Measurements from ENCODE around the gene LARGE2.
A peak's percentile ranks its signal among the peaks of the same experiment; 100 is the strongest.

The LARGE2 gene

GRCh38 chr11:45885921-45886721 is 36.3 kb upstream of the LARGE2 start:
- H3K27ac ChIP-seq (ENCODE audit: low read depth, low read length) = no peak overlapping the region
- H3K9me3 ChIP-seq (ENCODE audit: control insufficient read depth in 1 of 2, low read length in 2 of 2) = no peaks in the 10 kb centered on the region
- H3K36me3 ChIP-seq (ENCODE audit: control insufficient read depth in 1 of 2, insufficient read depth in 2 of 2, low read length in 2 of 2) = peaks cover 10 to 19% of the 10 kb centered on the region in 2 donors
- peak overlapping the region; percentile 41 to 51 for H3K4me3 ChIP-seq (ENCODE audit: low read depth in 1 of 2, low read length in 2 of 2)
- H3K27me3 ChIP-seq (ENCODE audit: control insufficient read depth in 1 of 2, insufficient read depth in 2 of 2, low read length in 2 of 2) = no peaks in the 10 kb centered on the region
- no peak overlapping the region for H3K9ac ChIP-seq (ENCODE audit: low read depth in 1 of 2, low read length in 2 of 2)
- peaks cover 0 to 3% of the 10 kb centered on the region in 2 donors for H3K4me1 ChIP-seq (ENCODE audit: control insufficient read depth in 1 of 2, insufficient read depth in 2 of 2, low read length in 2 of 2)

- Histone ChIP-seq H3K4me3 (ENCODE audit: low read depth in 1 of 2, low read length in 2 of 2) (no peak overlapping the region), H3K36me3 (ENCODE audit: control insufficient read depth in 1 of 2, insufficient read depth in 2 of 2, low read length in 2 of 2) (peaks cover 1 to 11% of the 10 kb centered on the region in 2 donors), H3K27me3 (ENCODE audit: control insufficient read depth in 1 of 2, insufficient read depth in 2 of 2, low read length in 2 of 2) (no peaks in the 10 kb centered on the region), H3K9ac (ENCODE audit: low read depth in 1 of 2, low read length in 2 of 2) (no peak overlapping the region), H3K9me3 (ENCODE audit: control insufficient read depth in 1 of 2, low read length in 2 of 2) (no peaks in the 10 kb centered on the region), H3K4me1 (ENCODE audit: control insufficient read depth in 1 of 2, insufficient read depth in 2 of 2, low read length in 2 of 2) (peaks cover 0 to 3% of the 10 kb centered on the region in 2 donors), H3K27ac (ENCODE audit: low read depth, low read length) (no peak overlapping the region)
Measured at GRCh38 chr11:45886816-45887520, 35.5 kb upstream of the LARGE2 start.

DNA sequence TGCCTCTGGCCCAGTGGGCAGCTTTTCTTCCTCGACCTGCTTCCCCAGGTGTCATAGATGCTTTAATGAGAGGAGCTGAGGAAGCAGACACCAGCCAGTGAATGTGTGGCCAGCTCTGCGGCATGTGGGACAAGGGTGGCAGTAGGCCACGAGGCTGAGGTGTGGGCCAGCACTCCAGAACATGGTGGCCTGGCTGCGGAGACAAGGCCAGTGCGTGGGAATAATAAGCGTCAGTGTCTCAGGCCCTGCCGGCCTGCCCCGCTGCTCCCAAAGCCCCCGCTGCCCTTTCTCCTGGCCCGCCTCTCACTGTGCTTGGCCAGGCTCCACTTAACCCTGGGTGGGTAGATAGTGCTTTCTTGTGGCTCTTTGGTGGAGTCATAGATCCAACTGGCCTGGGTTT is 34.9 kb upstream of the LARGE2 start:
- no peak overlapping the region for H3K9ac ChIP-seq (ENCODE audit: low read depth in 1 of 2, low read length in 2 of 2)
- no peak overlapping the region for H3K4me3 ChIP-seq (ENCODE audit: low read depth in 1 of 2, low read length in 2 of 2)
- peaks cover 0 to 4% of the 10 kb centered on the region in 2 donors for H3K36me3 ChIP-seq (ENCODE audit: control insufficient read depth in 1 of 2, insufficient read depth in 2 of 2, low read length in 2 of 2)
- peaks cover 0 to 3% of the 10 kb centered on the region in 2 donors for H3K4me1 ChIP-seq (ENCODE audit: control insufficient read depth in 1 of 2, insufficient read depth in 2 of 2, low read length in 2 of 2)
- H3K9me3 ChIP-seq (ENCODE audit: control insufficient read depth in 1 of 2, low read length in 2 of 2) = no peaks in the 10 kb centered on the region
- H3K27ac ChIP-seq (ENCODE audit: low read depth, low read length) = no peak overlapping the region
- H3K27me3 ChIP-seq (ENCODE audit: control insufficient read depth in 1 of 2, insufficient read depth in 2 of 2, low read length in 2 of 2) = no peaks in the 10 kb centered on the region

DNA sequence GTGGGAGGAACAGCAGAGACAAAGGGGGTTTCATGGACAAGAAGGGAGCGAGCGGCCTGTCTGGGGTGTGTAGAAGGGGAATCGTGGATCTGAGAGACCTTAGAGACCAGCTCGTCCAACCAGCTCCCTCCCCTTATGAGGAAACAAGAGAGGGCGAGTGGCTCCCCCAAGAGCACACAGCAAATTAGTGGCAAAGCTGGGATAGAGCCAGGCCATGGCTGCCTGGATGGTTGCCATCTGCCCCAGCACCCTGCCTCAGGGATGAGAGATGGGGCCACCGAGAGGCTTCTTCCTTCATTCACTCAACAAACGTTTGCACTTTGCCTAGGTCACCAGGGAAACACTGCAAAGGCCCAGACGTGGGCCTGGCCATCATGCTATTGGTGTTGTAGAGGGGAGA is 32.9 kb upstream of the LARGE2 start:
- H3K27ac ChIP-seq (ENCODE audit: low read depth, low read length) = no peak overlapping the region
- H3K27me3 ChIP-seq (ENCODE audit: control insufficient read depth in 1 of 2, insufficient read depth in 2 of 2, low read length in 2 of 2) = no peaks in the 10 kb centered on the region
- no peak overlapping the region for H3K9ac ChIP-seq (ENCODE audit: low read depth in 1 of 2, low read length in 2 of 2)
- no peaks in the 10 kb centered on the region for H3K36me3 ChIP-seq (ENCODE audit: control insufficient read depth in 1 of 2, insufficient read depth in 2 of 2, low read length in 2 of 2)
- H3K4me1 ChIP-seq (ENCODE audit: control insufficient read depth in 1 of 2, insufficient read depth in 2 of 2, low read length in 2 of 2) = peaks cover 0 to 3% of the 10 kb centered on the region in 2 donors
- H3K9me3 ChIP-seq (ENCODE audit: control insufficient read depth in 1 of 2, low read length in 2 of 2) = no peaks in the 10 kb centered on the region
- no peak overlapping the region for H3K4me3 ChIP-seq (ENCODE audit: low read depth in 1 of 2, low read length in 2 of 2)

- H3K9ac ChIP-seq (ENCODE audit: low read depth in 1 of 2, low read length in 2 of 2) = no peak overlapping the region
- no peaks in the 10 kb centered on the region for H3K27me3 ChIP-seq (ENCODE audit: control insufficient read depth in 1 of 2, insufficient read depth in 2 of 2, low read length in 2 of 2)
- no peaks in the 10 kb centered on the region for H3K36me3 ChIP-seq (ENCODE audit: control insufficient read depth in 1 of 2, insufficient read depth in 2 of 2, low read length in 2 of 2)
- H3K4me3 ChIP-seq (ENCODE audit: low read depth in 1 of 2, low read length in 2 of 2) = no peak overlapping the region
- no peak overlapping the region for H3K27ac ChIP-seq (ENCODE audit: low read depth, low read length)
- H3K9me3 ChIP-seq (ENCODE audit: control insufficient read depth in 1 of 2, low read length in 2 of 2) = no peaks in the 10 kb centered on the region
- H3K4me1 ChIP-seq (ENCODE audit: control insufficient read depth in 1 of 2, insufficient read depth in 2 of 2, low read length in 2 of 2) = peaks cover 0 to 3% of the 10 kb centered on the region in 2 donors
Measured at GRCh38 chr11:45889966-45890365, 32.5 kb upstream of the LARGE2 start.

DNA sequence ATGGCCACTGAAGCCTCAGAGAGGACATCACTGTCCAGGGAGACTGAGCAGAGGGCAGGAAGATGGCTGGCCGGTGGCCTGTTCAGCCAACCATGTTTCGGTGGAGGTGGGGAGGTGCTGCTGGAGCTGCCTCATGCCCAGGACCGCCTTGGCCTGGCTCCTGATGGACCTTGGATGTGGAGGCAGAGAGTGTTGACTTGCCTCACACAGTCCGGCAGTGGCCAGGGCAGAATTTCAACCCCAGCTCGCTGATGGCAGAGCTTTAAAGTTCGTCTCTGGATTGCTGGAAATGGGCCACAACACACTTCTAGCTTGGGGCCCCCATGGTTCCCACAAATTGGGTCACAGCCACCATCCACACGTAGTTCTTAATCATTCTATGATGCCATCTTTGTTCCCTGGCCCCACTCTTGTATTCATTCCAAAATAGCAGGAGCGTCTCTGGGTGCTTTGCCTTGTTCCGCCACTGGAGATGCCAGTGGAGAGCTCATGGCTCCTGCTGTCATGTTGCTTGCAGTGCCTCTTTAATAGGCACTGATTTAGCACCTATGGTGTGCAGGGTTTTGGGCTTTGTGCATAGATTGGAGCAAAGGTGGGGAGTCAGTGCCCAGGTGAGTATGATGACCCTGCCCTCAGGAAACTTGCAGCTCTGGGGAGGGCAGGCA is 31.4 kb upstream of the LARGE2 start:
- Histone ChIP-seq H3K4me3 (ENCODE audit: low read depth in 1 of 2, low read length in 2 of 2) (no peak overlapping the region), H3K4me1 (ENCODE audit: control insufficient read depth in 1 of 2, insufficient read depth in 2 of 2, low read length in 2 of 2) (peaks cover 0 to 2% of the 10 kb centered on the region in 2 donors), H3K27ac (ENCODE audit: low read depth, low read length) (no peak overlapping the region), H3K9ac (ENCODE audit: low read depth in 1 of 2, low read length in 2 of 2) (no peak overlapping the region), H3K9me3 (ENCODE audit: control insufficient read depth in 1 of 2, low read length in 2 of 2) (no peaks in the 10 kb centered on the region), H3K36me3 (ENCODE audit: control insufficient read depth in 1 of 2, insufficient read depth in 2 of 2, low read length in 2 of 2) (no peaks in the 10 kb centered on the region), H3K27me3 (ENCODE audit: control insufficient read depth in 1 of 2, insufficient read depth in 2 of 2, low read length in 2 of 2) (no peaks in the 10 kb centered on the region)

- Histone ChIP-seq H3K36me3 (ENCODE audit: control insufficient read depth in 1 of 2, insufficient read depth in 2 of 2, low read length in 2 of 2) (no peaks in the 10 kb centered on the region), H3K9me3 (ENCODE audit: control insufficient read depth in 1 of 2, low read length in 2 of 2) (no peaks in the 10 kb centered on the region), H3K4me3 (ENCODE audit: low read depth in 1 of 2, low read length in 2 of 2) (no peak overlapping the region), H3K27ac (ENCODE audit: low read depth, low read length) (no peak overlapping the region), H3K4me1 (ENCODE audit: control insufficient read depth in 1 of 2, insufficient read depth in 2 of 2, low read length in 2 of 2) (no peaks in the 10 kb centered on the region), H3K27me3 (ENCODE audit: control insufficient read depth in 1 of 2, insufficient read depth in 2 of 2, low read length in 2 of 2) (peaks cover 0 to under 1% of the 10 kb centered on the region in 2 donors), H3K9ac (ENCODE audit: low read depth in 1 of 2, low read length in 2 of 2) (no peak overlapping the region)
Measured at GRCh38 chr11:45892856-45893255, 29.6 kb upstream of the LARGE2 start.

DNA sequence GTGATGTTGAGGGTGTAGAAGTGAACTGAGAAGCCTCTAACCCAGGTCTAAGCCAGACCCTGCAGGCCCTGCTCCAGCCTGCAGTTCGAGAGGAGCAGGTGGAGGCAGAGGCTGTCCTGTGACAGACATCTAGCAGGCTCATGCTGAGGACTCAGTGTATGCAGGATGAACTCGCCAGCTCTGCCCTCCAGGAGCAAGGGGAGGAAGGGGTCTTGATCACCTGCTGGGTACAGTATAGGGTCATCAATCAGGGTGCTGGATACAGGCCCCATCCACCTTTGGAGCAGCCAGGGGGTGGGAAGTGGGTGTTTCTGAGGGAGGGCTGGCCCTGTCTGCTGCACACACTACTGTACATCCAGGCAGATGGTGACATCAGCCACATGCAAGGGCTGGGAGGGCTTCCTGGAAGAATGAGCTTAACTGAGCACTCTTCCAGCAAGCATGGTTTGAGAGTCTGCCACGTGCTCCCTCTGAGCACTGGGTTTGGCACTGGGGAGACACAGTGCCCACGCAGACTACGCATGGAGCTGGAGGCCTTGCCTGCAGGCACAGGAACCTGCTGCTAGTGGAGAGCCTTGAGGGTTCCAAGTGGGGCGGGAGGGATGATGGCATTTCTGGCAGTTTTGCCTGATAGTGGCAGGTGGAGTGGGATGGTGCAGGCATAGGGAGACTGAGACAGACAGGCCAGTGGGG is 27.8 kb upstream of the LARGE2 start:
- Histone ChIP-seq H3K9me3 (ENCODE audit: control insufficient read depth in 1 of 2, low read length in 2 of 2) (no peaks in the 10 kb centered on the region), H3K36me3 (ENCODE audit: control insufficient read depth in 1 of 2, insufficient read depth in 2 of 2, low read length in 2 of 2) (no peaks in the 10 kb centered on the region), H3K27ac (ENCODE audit: low read depth, low read length) (no peak overlapping the region), H3K4me1 (ENCODE audit: control insufficient read depth in 1 of 2, insufficient read depth in 2 of 2, low read length in 2 of 2) (peaks cover 5 to 8% of the 10 kb centered on the region in 2 donors), H3K9ac (ENCODE audit: low read depth in 1 of 2, low read length in 2 of 2) (no peak overlapping the region), H3K4me3 (ENCODE audit: low read depth in 1 of 2, low read length in 2 of 2) (no peak overlapping the region), H3K27me3 (ENCODE audit: control insufficient read depth in 1 of 2, insufficient read depth in 2 of 2, low read length in 2 of 2) (peaks cover 15 to 17% of the 10 kb centered on the region in 2 donors)

DNA sequence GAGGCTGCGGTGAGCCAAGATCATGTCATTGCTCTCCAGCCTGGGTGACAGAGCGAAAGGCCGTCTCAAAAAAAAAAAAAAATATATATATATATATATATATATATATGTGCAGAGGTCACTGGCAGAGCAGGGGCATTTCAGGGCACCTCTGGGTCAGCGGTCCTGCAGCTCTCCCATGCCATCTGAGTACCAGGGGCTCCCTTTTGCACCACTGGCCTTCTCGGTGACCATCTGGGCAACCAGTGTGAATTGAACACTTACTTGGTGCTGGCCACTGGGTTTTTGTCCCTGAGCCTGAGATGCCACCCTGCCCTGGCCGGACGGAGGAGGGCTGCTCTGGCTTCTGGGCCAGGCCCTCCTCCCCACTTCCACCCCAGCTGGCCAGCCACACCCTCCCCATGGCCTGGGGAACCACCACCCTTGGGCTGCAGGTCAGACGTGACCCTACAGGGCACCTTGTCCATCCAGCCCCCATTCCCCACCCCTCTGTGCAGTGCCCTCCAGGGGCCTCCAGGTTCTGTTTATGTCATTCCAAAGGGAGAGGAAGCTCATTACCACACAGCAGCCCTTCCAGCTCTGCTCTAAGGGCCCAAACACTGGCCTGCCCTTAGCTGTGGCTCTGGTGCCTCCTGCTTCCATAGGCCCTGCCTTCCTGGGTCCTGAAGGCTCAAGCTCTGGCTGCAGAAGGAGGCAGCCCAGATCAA is 26.8 kb upstream of the LARGE2 start:
- H3K27me3 ChIP-seq (ENCODE audit: control insufficient read depth in 1 of 2, insufficient read depth in 2 of 2, low read length in 2 of 2) = peaks cover 20 to 22% of the 10 kb centered on the region in 2 donors
- H3K36me3 ChIP-seq (ENCODE audit: control insufficient read depth in 1 of 2, insufficient read depth in 2 of 2, low read length in 2 of 2) = no peaks in the 10 kb centered on the region
- H3K9me3 ChIP-seq (ENCODE audit: control insufficient read depth in 1 of 2, low read length in 2 of 2) = no peaks in the 10 kb centered on the region
- no peak overlapping the region for H3K27ac ChIP-seq (ENCODE audit: low read depth, low read length)
- H3K4me1 ChIP-seq (ENCODE audit: control insufficient read depth in 1 of 2, insufficient read depth in 2 of 2, low read length in 2 of 2) = peaks cover 5 to 8% of the 10 kb centered on the region in 2 donors
- H3K4me3 ChIP-seq (ENCODE audit: low read depth in 1 of 2, low read length in 2 of 2) = no peak overlapping the region
- H3K9ac ChIP-seq (ENCODE audit: low read depth in 1 of 2, low read length in 2 of 2) = no peak overlapping the region
